ENCODE measurements around the gene MAPRE2.

Gene MAPRE2

GRCh38 chr18:35089891-35090550 lies 48.8 kb downstream of the MAPRE2 start:
- in situ Hi-C loops (cut with MboI; ENCODE audit: low sequenced_read_pairs, unreplicated experiment): no loop called here
- no peak for DNase-seq (ENCODE audit: low spot score)
- no peak for TF ChIP-seq CTCF (IDR thresholded peaks at IDR 0.05; ENCODE audit: borderline replicate concordance, control extremely low read depth, extremely low read depth, insufficient read depth, missing control alignments)

GRCh38 chr18:35091841-35092240 lies 50.6 kb downstream of the MAPRE2 start:
- in situ Hi-C loops (cut with MboI; ENCODE audit: low sequenced_read_pairs, unreplicated experiment): no loop called here
- no peak for DNase-seq (ENCODE audit: low spot score)
- TF ChIP-seq CTCF (IDR thresholded peaks at IDR 0.05; ENCODE audit: borderline replicate concordance, control extremely low read depth, extremely low read depth, insufficient read depth, missing control alignments): no peak

- in situ Hi-C loops (cut with MboI; ENCODE audit: low sequenced_read_pairs, unreplicated experiment): no loop called here
Measured at GRCh38 chr18:35095983-35096676, 54.9 kb downstream of the MAPRE2 start.

GRCh38 chr18:35096677-35097011 lies 55.4 kb downstream of the MAPRE2 start:
- DNase-seq (ENCODE audit: low spot score): no peak
- no peak for TF ChIP-seq CTCF (IDR thresholded peaks at IDR 0.05; ENCODE audit: borderline replicate concordance, control extremely low read depth, extremely low read depth, insufficient read depth, missing control alignments)
- in situ Hi-C loops (cut with MboI; ENCODE audit: low sequenced_read_pairs, unreplicated experiment): no loop called here

More at GRCh38 chr18:35095983-35096676, 54.9 kb downstream of the MAPRE2 start:
- DNase-seq (ENCODE audit: low spot score): no peak
- no peak for TF ChIP-seq CTCF (IDR thresholded peaks at IDR 0.05; ENCODE audit: borderline replicate concordance, control extremely low read depth, extremely low read depth, insufficient read depth, missing control alignments)

GRCh38 chr18:35097195-35097594 lies 56.0 kb downstream of the MAPRE2 start:
- DNase-seq (ENCODE audit: low spot score): no peak
- no peak for TF ChIP-seq CTCF (IDR thresholded peaks at IDR 0.05; ENCODE audit: borderline replicate concordance, control extremely low read depth, extremely low read depth, insufficient read depth, missing control alignments)
- in situ Hi-C loops (cut with MboI; ENCODE audit: low sequenced_read_pairs, unreplicated experiment): no loop called here

GRCh38 chr18:35097763-35098162 lies 56.5 kb downstream of the MAPRE2 start:
- in situ Hi-C loops (cut with MboI; ENCODE audit: low sequenced_read_pairs, unreplicated experiment): no loop called here
- TF ChIP-seq CTCF (IDR thresholded peaks at IDR 0.05; ENCODE audit: borderline replicate concordance, control extremely low read depth, extremely low read depth, insufficient read depth, missing control alignments): no peak
- DNase-seq (ENCODE audit: low spot score): no peak
